ENCODE measurements around the gene THAP11. TPM values are rescaled to one million over a fixed set of nuclear protein-coding genes. Genes with fewer than 3 reads are reported as not detected.
A peak's percentile ranks its signal among the peaks of the same experiment; 100 is the strongest.

Gene THAP11
- total and polyA plus RNA-seq, 12 donors: 8.4 to 85.6 (median 29.6) TPM

DNA sequence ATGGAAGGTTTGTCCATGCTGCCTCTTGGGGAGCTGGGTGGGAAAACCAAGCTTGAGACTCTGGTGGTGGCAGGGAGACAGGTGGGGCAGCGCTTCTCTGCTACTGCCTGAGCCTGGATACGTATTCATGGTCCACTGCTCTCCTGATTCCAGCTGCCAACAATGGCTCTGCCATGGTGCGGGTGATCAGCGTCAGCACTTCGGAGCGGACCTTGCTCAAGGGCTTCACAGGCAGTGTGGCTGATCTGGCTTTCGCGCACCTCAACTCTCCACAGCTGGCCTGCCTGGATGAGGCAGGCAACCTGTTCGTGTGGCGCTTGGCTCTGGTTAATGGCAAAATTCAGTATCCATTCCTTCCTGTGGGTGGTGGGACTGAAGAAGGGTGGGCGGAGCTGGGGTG is 34.9 kb downstream of the THAP11 start:
- H3K27ac ChIP-seq: no peak overlapping the region
- DNase-seq: no peak
- peaks cover 0 to 59% of the 10 kb centered on the region in 2 donors for H3K36me3 ChIP-seq (replicated peaks in 1 of 2)
- H3K9me3 ChIP-seq (replicated peaks in 1 of 3): no peaks in the 10 kb centered on the region
- 91 to 97% (median 94%) methylated on average over 7 to 11 of the region's 11 CpGs for WGBS, 4 donors
- intact Hi-C loops (cut with DNase I): no loop called here
- no peak overlapping the region for H3K4me3 ChIP-seq
- no peaks in the 10 kb centered on the region for H3K27me3 ChIP-seq
- TF ChIP-seq, protein P1, sequence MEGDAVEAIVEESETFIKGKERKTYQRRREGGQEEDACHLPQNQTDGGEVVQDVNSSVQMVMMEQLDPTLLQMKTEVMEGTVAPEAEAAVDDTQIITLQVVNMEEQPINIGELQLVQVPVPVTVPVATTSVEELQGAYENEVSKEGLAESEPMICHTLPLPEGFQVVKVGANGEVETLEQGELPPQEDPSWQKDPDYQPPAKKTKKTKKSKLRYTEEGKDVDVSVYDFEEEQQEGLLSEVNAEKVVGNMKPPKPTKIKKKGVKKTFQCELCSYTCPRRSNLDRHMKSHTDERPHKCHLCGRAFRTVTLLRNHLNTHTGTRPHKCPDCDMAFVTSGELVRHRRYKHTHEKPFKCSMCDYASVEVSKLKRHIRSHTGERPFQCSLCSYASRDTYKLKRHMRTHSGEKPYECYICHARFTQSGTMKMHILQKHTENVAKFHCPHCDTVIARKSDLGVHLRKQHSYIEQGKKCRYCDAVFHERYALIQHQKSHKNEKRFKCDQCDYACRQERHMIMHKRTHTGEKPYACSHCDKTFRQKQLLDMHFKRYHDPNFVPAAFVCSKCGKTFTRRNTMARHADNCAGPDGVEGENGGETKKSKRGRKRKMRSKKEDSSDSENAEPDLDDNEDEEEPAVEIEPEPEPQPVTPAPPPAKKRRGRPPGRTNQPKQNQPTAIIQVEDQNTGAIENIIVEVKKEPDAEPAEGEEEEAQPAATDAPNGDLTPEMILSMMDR (IDR thresholded peaks at IDR 0.05): no peak
- TF ChIP-seq POLR2A (IDR thresholded peaks at IDR 0.05): no peak
- peaks cover 14 to 29% of the 10 kb centered on the region in 2 donors for H3K4me1 ChIP-seq (replicated peaks in 1 of 2)

DNA sequence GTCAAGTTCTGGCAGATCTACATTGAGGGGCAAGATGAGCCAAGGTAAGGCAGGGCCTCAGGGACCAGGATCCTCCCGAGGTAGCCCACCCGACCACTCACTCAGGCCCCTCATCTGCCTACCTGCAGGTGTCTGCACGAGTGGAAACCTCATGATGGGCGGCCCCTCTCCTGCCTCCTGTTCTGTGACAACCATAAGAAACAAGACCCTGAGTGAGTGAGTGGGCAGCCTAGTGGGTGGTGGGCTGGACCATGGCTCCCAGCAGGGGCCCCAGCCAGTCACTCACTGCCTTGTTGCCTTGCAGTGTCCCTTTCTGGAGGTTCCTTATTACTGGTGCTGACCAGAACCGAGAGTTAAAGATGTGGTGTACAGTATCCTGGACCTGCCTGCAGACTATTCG is 36.1 kb downstream of the THAP11 start:
- Histone ChIP-seq H3K4me1 (replicated peaks in 1 of 2) (peaks cover 16 to 32% of the 10 kb centered on the region in 2 donors), H3K36me3 (replicated peaks in 1 of 2) (peaks cover 0 to 70% of the 10 kb centered on the region in 2 donors), H3K9me3 (replicated peaks in 1 of 3) (no peaks in the 10 kb centered on the region), H3K27ac (no peak overlapping the region), H3K4me3 (no peak overlapping the region), H3K27me3 (no peaks in the 10 kb centered on the region)
- no peak for TF ChIP-seq POLR2A (IDR thresholded peaks at IDR 0.05)
- TF ChIP-seq, protein P1 (IDR thresholded peaks at IDR 0.05): no peak
- intact Hi-C loops (cut with DNase I): no loop called here
- 82 to 90% (median 87%) methylated on average over 3 to 6 of the region's 6 CpGs for WGBS, 4 donors
- DNase-seq: no peak

DNA sequence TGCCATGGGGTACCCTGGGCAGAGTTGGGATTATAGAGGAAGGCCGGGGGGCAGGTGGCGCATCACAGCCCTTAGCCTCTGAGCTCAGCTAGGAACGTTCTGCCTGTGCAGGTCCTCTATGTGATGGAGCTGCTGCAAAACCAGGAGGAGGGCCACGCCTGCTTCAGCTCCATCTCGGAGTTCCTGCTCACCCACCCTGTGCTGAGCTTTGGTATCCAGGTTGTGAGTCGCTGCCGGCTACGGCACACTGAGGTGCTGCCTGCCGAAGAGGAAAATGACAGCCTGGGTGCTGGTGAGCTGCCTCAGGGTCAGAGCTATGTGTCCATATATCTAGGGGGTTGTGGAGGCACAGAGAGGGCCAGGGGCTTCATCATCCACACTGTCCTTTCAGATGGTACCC is 36.7 kb downstream of the THAP11 start:
- intact Hi-C loops (cut with DNase I): no loop called here
- H3K27me3 ChIP-seq: no peaks in the 10 kb centered on the region
- H3K36me3 ChIP-seq (replicated peaks in 1 of 2): peaks cover 0 to 77% of the 10 kb centered on the region in 2 donors
- no peak overlapping the region for H3K27ac ChIP-seq
- DNase-seq: no peak
- 92 to 95% (median 93%) methylated on average over 5 to 9 of the region's 9 CpGs for WGBS, 4 donors
- no peak overlapping the region for H3K4me3 ChIP-seq
- peaks cover 12 to 34% of the 10 kb centered on the region in 2 donors for H3K4me1 ChIP-seq (replicated peaks in 1 of 2)
- TF ChIP-seq POLR2A (IDR thresholded peaks at IDR 0.05): no peak
- TF ChIP-seq, protein P1 (IDR thresholded peaks at IDR 0.05): no peak
- no peaks in the 10 kb centered on the region for H3K9me3 ChIP-seq (replicated peaks in 1 of 3)

DNA sequence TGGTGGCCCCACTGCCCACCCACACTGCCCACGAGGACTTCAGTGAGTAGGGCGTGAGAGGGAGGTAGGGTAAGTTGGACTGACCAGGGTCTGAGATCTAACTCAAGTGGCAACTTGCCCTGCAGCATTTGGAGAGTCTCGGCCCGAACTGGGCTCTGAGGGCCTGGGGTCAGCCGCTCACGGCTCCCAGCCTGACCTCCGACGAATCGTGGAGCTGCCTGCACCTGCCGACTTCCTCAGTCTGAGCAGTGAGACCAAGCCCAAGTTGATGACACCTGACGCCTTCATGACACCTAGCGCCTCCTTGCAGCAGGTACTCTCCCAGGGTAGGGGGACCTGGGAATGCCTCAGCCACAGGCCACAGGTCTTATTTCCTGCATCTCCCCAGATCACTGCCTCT is 37.3 kb downstream of the THAP11 start:
- no peaks in the 10 kb centered on the region for H3K9me3 ChIP-seq (replicated peaks in 1 of 3)
- peaks cover 11 to 34% of the 10 kb centered on the region in 2 donors for H3K4me1 ChIP-seq (replicated peaks in 1 of 2)
- no peak for DNase-seq
- no peak for TF ChIP-seq POLR2A (IDR thresholded peaks at IDR 0.05)
- TF ChIP-seq, protein P1 (IDR thresholded peaks at IDR 0.05): no peak
- peaks cover 0 to 83% of the 10 kb centered on the region in 2 donors for H3K36me3 ChIP-seq (replicated peaks in 1 of 2)
- peak overlapping the region in 1 of 5 donors; percentile 98 for H3K27ac ChIP-seq
- H3K4me3 ChIP-seq: no peak overlapping the region
- intact Hi-C loops (cut with DNase I): no loop called here
- WGBS, 4 donors: 88 to 92% (median 90%) methylated on average over 10 to 12 of the region's 12 CpGs
- H3K27me3 ChIP-seq: no peaks in the 10 kb centered on the region
